Heart left ventricle (tissue), 16 donors: ENCODE data around the gene ACTR10. TPM values are rescaled to one million over a fixed set of nuclear protein-coding genes. Genes with fewer than 3 reads are reported as not detected.

ENCODE experiments used
- ATAC-seq, 4 donors: fragments of 200-7000 bp; cut with Tn5 transposase; one replicate each; pipeline ENCODE4 v1.9.1; 2020 to 2022; ENCODE audit warnings: moderate library complexity in 4 of 4, mild to moderate bottlenecking in 3 of 4, moderate number of reproducible peaks in 1 of 4
- DNase-seq, 5 donors: peaks; one replicate each; pipeline ENCODE4 v3.0.0-alpha.2; 2020
- H3K27ac ChIP-seq, 12 donors: fragments of 200-600 bp; sonication (generic) in 4 of 12; one replicate each; pipeline versions ENCODE4 v1.5.0 to v1.8.0; 2016 to 2022; ENCODE audit warnings: mild to moderate bottlenecking in 2 of 12
- H3K27me3 ChIP-seq, 9 donors: fragments of 200-600 bp; sonication (generic) in 2 of 9; one replicate each; pipeline versions ENCODE4 v1.5.1 to v1.8.0; 2016 to 2022; ENCODE audit warnings: mild to moderate bottlenecking in 3 of 9
- H3K36me3 ChIP-seq, 9 donors: fragments of 200-600 bp; sonication (generic) in 2 of 9; one replicate each; pipeline versions ENCODE4 v1.5.0 to v1.8.0; 2018 to 2022; ENCODE audit warnings: mild to moderate bottlenecking in 2 of 9
- H3K4me1 ChIP-seq, 12 donors: fragments of 200-600 bp; sonication (generic) in 4 of 12; one replicate each; pipeline versions ENCODE4 v1.5.0 to v1.8.0; 2016 to 2022; ENCODE audit warnings: mild to moderate bottlenecking in 3 of 12
- H3K4me3 ChIP-seq, 12 donors: fragments of 200-600 bp; sonication (generic) in 4 of 12; one replicate each; pipeline versions ENCODE4 v1.5.0 to v1.8.0; 2017 to 2022; ENCODE audit warnings: mild to moderate bottlenecking in 9 of 12, moderate library complexity in 4 of 12
- H3K9me3 ChIP-seq, 12 donors: fragments of 200-600 bp; sonication (generic) in 4 of 12; one replicate each; pipeline versions ENCODE4 v1.5.0 to v1.8.0; 2016 to 2022; ENCODE audit warnings: mild to moderate bottlenecking in 1 of 12
- CTCF ChIP-seq, 12 donors: fragments of 200-600 bp; sonication (generic) in 4 of 12; IDR thresholded peaks; one replicate each; pipeline versions ENCODE4 v1.5.0 to v1.8.0; 2018 to 2022; ENCODE audit warnings: antibody characterized with exemption in 12 of 12, mild to moderate bottlenecking in 5 of 12
- POLR2A ChIP-seq, 2 donors: fragments of 450-650 bp; IDR thresholded peaks; one replicate each; pipeline ENCODE4 v1.6.1; 2017; ENCODE audit warnings: antibody characterized with exemption in 2 of 2, mild to moderate bottlenecking in 2 of 2, moderate library complexity in 2 of 2
- WGBS, 4 donors: extraction: QIAGEN DNeasy Blood & Tissue Kit in 2 of 4; methylation state at CpG; one replicate each; pipeline versions ENCODE4 v1.1.5 to v1.1.7; 2013 to 2018; 5-methylcytosine and 5-hydroxymethylcytosine counted together
- intact Hi-C, 10 donors: fragments of 100-400 bp; cut with DNase I; formaldehyde crosslinking; loops; one replicate each; pipeline versions ENCODE4 v1.11.1 to v1.14.2; 2022
- long read RNA-seq, 3 donors: library from polyadenylated mRNA; unstranded; transcript quantifications; one replicate each; pipeline ENCODE4 v2.0.0, GENCODE V29; 2020 to 2021
- polyA plus RNA-seq, 2 donors: library from polyadenylated mRNA; stranded (reverse); fragments of 200-250 nt; gene quantifications; one replicate each; pipeline ENCODE4 v1.2.3, GENCODE V29; 2013
- total RNA-seq, 9 donors: library from RNA; depleted of rRNA in 2 of 9; stranded (reverse); fragments of >200 nt in 2 of 9; fragmentation: NEBNext Ultra II Directional in 3 of 9; extraction: Animal tissue kit (Norgen Biotek cat#: 25700) in 3 of 9; gene quantifications; one replicate each; pipeline versions ENCODE4 v1.1.0 to v1.2.4, GENCODE V29; 2016 to 2023
- donor health status: ischemic (EF 13 %, LVEDD 7.1; RV severe dilation, severe dysfunction).
- donor health status: healthy with polysubstance abuse.
- donor health status: DM: no; HTN: yes; CAD: no.
- donor health status: DM: no; HTN: no; CAD: no.
- donor health status: ischemic (EF 25% LVEDD 6.9; RV normal size, moderate dysfunction).
- donor health status: ischemic (EF 25% LVEDD 5.7; RV mildly dilated, moderate dysfunction).
- donor health status: healthy.
- donor health status: DM: yes; HTN: yes; CAD: no.
- donor health status: ischemic (EF 35%, LVEDD 5.7; RV mildly dilated, moderate dysfunction).
- donor health status: nonischemic (EF 11% LVEDD 7.7; RV severe dilation, severe dysfunction).
- donor health status: DM: yes; HTN: yes; CAD: no.
- donor health status: PGD.
- donor health status: ischemic (EF 29% LVEDD 5.4; RV normal size, mild dysfunction).
- donor health status: nonischemic (EF 23%, LVEDD 6.1; RV moderate dilation, normal function).

The ACTR10 gene
- 10 to 100 TPM; 67.0 to 86.9 (median 78.3) TPM for total RNA-seq
- polyA plus RNA-seq, result 10 to 100 TPM; 66.3 to 83.2 TPM
- long read RNA-seq, donor 1, transcript ACTR10-201 (13 exons, 2,419 nt), result major isoform, 157 of 166 reads
- long read RNA-seq, donor 1, partial matches to known transcripts, result 2 of 166 reads
- long read RNA-seq, donor 1, other reads (novel, unspliced or antisense), result 6 of 166 reads
- long read RNA-seq, donor 2, transcript ACTR10-201 (13 exons, 2,419 nt), result major isoform, 623 of 652 reads
- long read RNA-seq, donor 2, partial matches to known transcripts, result 6 of 652 reads
- long read RNA-seq, donor 2, other reads (novel, unspliced or antisense), result 21 of 652 reads
- long read RNA-seq, donor 3, transcript ACTR10-201 (13 exons, 2,419 nt), result major isoform, 122 of 135 reads
- long read RNA-seq, donor 3, partial matches to known transcripts, result 5 of 135 reads
- long read RNA-seq, donor 3, other reads (novel, unspliced or antisense), result 5 of 135 reads

- 0 to 1% (median 0%) methylated on average over 17 to 78 of the region's 78 CpGs for WGBS, 4 donors
Observed at GRCh38 chr14:58199726-58200479, at the start of gene ACTR10. ACTR10 (plus strand) TSS chr14:58200149; CDS start chr14:58200218, 69 bp downstream.

GRCh38 chr14:58150243-58150805 lies 49.6 kb upstream of the ACTR10 start:
- Histone ChIP-seq H3K4me1 (peaks cover 0 to 19% (median 8%) of the 10 kb centered on the region in 12 donors), H3K27ac (no peak overlapping the region), H3K27me3 (peaks cover 0 to 31% (median 0%) of the 10 kb centered on the region in 9 donors), H3K9me3 (no peaks in the 10 kb centered on the region), H3K4me3 (peak overlapping the region in 8 of 12 donors; percentile 73 to 96 (median 90)), H3K36me3 (no peaks in the 10 kb centered on the region)
- TF ChIP-seq CTCF (IDR thresholded peaks at IDR 0.05) (no peak), POLR2A (IDR thresholded peaks at IDR 0.05) (no peak)
- 59 to 69% (median 66%) methylated on average over 6 of the region's 6 CpGs for WGBS, 4 donors
- intact Hi-C loops, result loop anchor here in 1 of 10 donors (5.0 kb wide), 1 partner anchor 43 kb away; no protein-coding TSS in a partner anchor
- ATAC-seq (no peak), DNase-seq (no peak)

More at GRCh38 chr14:58199726-58200479, at the start of gene ACTR10:
- intact Hi-C loops, result loop anchor here in 5 of 10 donors (1.0 to 5.0 kb wide), 3 partner anchors 37 to 44 kb away; partner anchors contain the start of gene PSMA3 (in 3 of the 5)
- Histone ChIP-seq H3K4me1 (peaks cover 0 to 22% (median 17%) of the 10 kb centered on the region in 12 donors), H3K4me3 (peak within 1 kb of the TSS; percentile 77 to 97 (median 90)), H3K36me3 (peaks cover 0 to 24% (median 21%) of the 10 kb centered on the region in 9 donors), H3K27me3 (no peaks in the 10 kb centered on the region), H3K9me3 (no peaks in the 10 kb centered on the region), H3K27ac (peak within 1 kb of the TSS; percentile 89 to 99 (median 96))
- TF ChIP-seq POLR2A (IDR thresholded peaks at IDR 0.05) (peak in 1 of 2 donors; percentile 70), CTCF (IDR thresholded peaks at IDR 0.05) (no peak)
- DNase-seq (peak; percentile 86 to 95 (median 91)), ATAC-seq (peak; percentile 88 to 99 (median 97))

- Histone ChIP-seq H3K27me3 (peaks cover 0 to 31% (median 0%) of the 10 kb centered on the region in 9 donors), H3K36me3 (no peaks in the 10 kb centered on the region), H3K4me1 (peaks cover 0 to 19% (median 8%) of the 10 kb centered on the region in 12 donors), H3K9me3 (no peaks in the 10 kb centered on the region), H3K27ac (peak overlapping the region in 11 of 12 donors; percentile 12 to 76 (median 60)), H3K4me3 (peak overlapping the region; percentile 62 to 96 (median 88))
- peak in 2 of 5 donors; percentile 25 to 62 for DNase-seq
- intact Hi-C loops, result loop anchor here in 1 of 10 donors (5.0 kb wide), 1 partner anchor 44 kb away; no protein-coding TSS in a partner anchor
- TF ChIP-seq CTCF (IDR thresholded peaks at IDR 0.05) (no peak), POLR2A (IDR thresholded peaks at IDR 0.05) (no peak)
- 1 to 2% (median 2%) methylated on average over 53 to 56 of the region's 56 CpGs for WGBS, 4 donors
- ATAC-seq, result peak in 3 of 4 donors; percentile 38 to 76 (median 66)
Observed at GRCh38 chr14:58151133-58152013, 48.6 kb upstream of the ACTR10 start.
